Activated CD8-positive, alpha-beta memory T cell treated with anti-CD3 and anti-CD28 coated beads, Interleukin-2, amount 10 ng/mL, durations not matched to agents 7 days and 5 days (primary cell): ENCODE measurements around the gene GPC3. TPM values are rescaled to one million over a fixed set of nuclear protein-coding genes. Genes with fewer than 3 reads are reported as not detected.
"Not testable (repeated sequence)": the region's sequence is repeated elsewhere in the genome, so short reads cannot be mapped to it uniquely, and the experiment has no call there.

Experiments
- ATAC-seq: fragments of 150-1000 bp; cut with Tn5 transposase; one replicate; pipeline ENCODE4 v1.10.0; 2021; ENCODE audit warnings: moderate library complexity
- CTCF ChIA-PET: fragments of 350-600 bp; sonication (Branson Sonifier 250); formaldehyde crosslinking; loops from one replicate; lab custom pipeline; 2021; ENCODE audit warnings: antibody characterized with exemption; lab: Charles Lee
- DNase-seq: peaks from one replicate; pipeline ENCODE4 v3.0.0-alpha.2; 2020
- H3K27ac Mint-ChIP-seq: one replicate; pipeline ENCODE4 v1.8.0; 2021; ENCODE audit warnings: mild to moderate bottlenecking, mixed read lengths
- H3K27me3 Mint-ChIP-seq: one replicate; pipeline ENCODE4 v1.8.0; 2021; ENCODE audit warnings: mixed read lengths
- H3K36me3 Mint-ChIP-seq: one replicate; pipeline ENCODE4 v1.8.0; 2021; ENCODE audit warnings: mild to moderate bottlenecking, mixed read lengths
- H3K4me1 Mint-ChIP-seq: one replicate; pipeline ENCODE4 v1.8.0; 2021; ENCODE audit warnings: mixed read lengths
- H3K4me3 Mint-ChIP-seq: one replicate; pipeline ENCODE4 v1.8.0; 2021; ENCODE audit warnings: mild to moderate bottlenecking, moderate library complexity, mixed read lengths
- H3K9me3 Mint-ChIP-seq: one replicate; pipeline ENCODE4 v1.8.0; 2022; ENCODE audit warnings: low read depth, mixed read lengths
- total RNA-seq, 2 experiments: library from RNA; stranded (reverse); gene quantifications; one replicate each; pipeline ENCODE4 v1.2.3, GENCODE V29; 2021

The GPC3 gene
- total RNA-seq: not detected

DNA sequence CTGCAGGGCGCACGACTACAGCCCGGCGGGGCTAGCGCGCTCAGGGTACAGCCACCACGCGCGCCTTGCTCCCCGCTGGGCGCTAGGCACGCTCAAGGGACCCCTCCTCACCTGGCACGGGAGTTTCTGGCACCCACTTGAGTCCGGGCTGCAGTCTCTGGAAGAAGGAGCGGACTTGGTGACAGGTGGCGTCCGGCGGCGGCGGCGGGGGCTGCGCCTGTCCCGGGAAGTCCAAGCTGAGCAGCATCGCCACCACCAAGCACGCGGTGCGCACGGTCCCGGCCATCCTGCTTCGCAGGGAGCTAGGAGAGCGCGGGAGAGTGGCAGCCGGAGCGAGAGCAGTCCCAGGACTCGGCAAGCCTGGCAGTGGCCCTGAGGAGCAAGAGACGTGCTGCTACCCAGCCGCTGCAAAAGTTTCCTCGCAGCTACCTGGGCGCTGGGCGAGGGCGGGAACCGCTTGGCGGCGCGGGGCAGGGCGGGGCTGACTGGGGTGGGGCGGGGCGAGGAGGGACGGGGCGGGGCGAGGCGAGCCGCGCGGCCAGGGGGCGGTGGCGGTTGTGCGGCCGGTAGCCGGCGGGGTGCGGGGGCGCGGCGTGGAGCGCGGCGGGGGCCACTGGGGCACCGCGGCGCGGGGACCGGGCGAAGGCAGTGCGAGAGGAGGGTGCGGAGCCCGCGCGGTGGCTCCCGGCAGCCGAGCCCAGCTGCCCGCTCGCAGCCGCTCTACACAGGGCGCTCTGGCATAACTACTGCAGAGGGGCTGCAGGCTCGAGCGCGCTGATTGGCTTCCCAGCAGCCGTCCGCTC, at the start of gene GPC3:
TSS of gene GPC3 (minus strand) at position 431 of the 803 bp plus-strand sequence.
- CTCF ChIA-PET: interaction anchor here (1.0 kb wide), 1 partner anchor 160 kb away, joined by 3 read pairs; no protein-coding TSS in a partner anchor
- ATAC-seq: peak; percentile 89
- peaks cover 2% of the 10 kb centered on the region for H3K4me1 Mint-ChIP-seq

DNA sequence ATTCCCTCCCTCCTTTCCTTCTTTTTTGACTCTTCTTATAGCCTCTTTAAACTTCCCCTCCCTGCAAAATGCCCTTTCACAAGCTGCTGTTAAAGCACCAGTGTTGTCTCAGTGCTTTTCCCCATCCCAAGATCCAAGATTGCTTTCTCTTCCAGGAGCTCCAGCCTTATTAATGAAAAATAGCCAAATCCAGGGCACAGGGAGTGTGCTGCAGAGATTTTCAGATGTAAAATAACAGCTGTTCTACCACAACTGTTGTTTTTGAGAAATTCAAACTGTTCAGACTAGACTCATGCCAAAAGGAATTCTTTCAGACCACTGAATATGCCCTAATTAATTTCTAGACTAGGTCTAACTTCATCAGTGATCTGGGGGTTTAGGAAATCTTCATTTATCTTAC, 47.0 kb upstream of the GPC3 start:
- Mint-ChIP-seq H3K27me3 (no peaks in the 10 kb centered on the region), H3K4me3 (no peak overlapping the region), H3K9me3 (no peaks in the 10 kb centered on the region), H3K4me1 (no peaks in the 10 kb centered on the region), H3K27ac (no peak overlapping the region), H3K36me3 (no peaks in the 10 kb centered on the region)
- ATAC-seq: no peak
- CTCF ChIA-PET: interaction anchor here (0.7 kb wide), 1 partner anchor 126 kb away, joined by 4 read pairs; no protein-coding TSS in a partner anchor
- DNase-seq: no peak

More for the DNA sequence above, at the start of gene GPC3:
- Mint-ChIP-seq H3K9me3 (no peaks in the 10 kb centered on the region), H3K27me3 (peaks cover 48% of the 10 kb centered on the region), H3K36me3 (no peaks in the 10 kb centered on the region), H3K4me3 (peak within 1 kb of the TSS; percentile 40), H3K27ac (no peak within 1 kb of the TSS)
- peak; percentile 39 for DNase-seq

DNA sequence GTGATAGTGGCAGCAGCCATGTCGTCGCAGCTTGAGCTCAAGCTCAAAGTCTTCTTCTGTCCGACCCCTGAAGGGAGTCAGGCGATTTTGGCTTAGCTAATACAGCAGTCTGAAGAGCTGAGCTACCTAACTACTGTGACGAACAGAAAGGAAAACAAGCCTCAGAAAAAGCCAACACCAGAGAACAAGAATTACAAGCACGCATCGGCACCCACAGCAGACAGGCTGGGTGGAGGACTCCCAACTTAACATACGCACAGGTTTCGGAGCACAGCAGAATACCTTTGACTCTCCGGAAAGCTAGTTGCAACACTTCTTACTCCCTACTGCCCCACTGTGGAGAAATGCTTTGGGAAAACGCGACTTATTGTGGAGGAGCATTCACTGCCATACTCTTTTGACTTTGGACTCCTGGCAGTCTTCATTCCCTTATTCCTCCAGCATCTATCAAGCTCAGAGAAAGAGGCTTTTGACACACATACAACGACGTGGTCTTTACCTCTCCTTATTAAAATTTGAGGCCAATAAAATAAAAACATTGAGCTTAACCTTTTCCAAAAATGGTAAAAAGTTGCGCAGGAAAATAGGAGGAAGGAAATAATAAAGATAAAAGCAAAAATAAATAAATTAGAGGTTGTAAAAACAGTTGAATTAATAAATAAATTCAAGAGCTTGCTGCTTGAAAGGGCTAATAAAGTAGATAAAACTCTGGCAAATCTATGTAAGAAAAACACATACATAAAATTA, 41.3 kb upstream of the GPC3 start:
- no peak overlapping the region for H3K27ac Mint-ChIP-seq
- CTCF ChIA-PET: interaction anchor here (1.2 to 1.9 kb wide), 4 partner anchors 118 to 236 kb away, joined by 3 to 8 read pairs (median 4); no protein-coding TSS in a partner anchor
- H3K4me3 Mint-ChIP-seq: no peak overlapping the region
- DNase-seq: peak; percentile 40
- H3K9me3 Mint-ChIP-seq: no peaks in the 10 kb centered on the region
- no peaks in the 10 kb centered on the region for H3K27me3 Mint-ChIP-seq
- H3K36me3 Mint-ChIP-seq: no peaks in the 10 kb centered on the region
- no peaks in the 10 kb centered on the region for H3K4me1 Mint-ChIP-seq
- ATAC-seq: no peak

DNA sequence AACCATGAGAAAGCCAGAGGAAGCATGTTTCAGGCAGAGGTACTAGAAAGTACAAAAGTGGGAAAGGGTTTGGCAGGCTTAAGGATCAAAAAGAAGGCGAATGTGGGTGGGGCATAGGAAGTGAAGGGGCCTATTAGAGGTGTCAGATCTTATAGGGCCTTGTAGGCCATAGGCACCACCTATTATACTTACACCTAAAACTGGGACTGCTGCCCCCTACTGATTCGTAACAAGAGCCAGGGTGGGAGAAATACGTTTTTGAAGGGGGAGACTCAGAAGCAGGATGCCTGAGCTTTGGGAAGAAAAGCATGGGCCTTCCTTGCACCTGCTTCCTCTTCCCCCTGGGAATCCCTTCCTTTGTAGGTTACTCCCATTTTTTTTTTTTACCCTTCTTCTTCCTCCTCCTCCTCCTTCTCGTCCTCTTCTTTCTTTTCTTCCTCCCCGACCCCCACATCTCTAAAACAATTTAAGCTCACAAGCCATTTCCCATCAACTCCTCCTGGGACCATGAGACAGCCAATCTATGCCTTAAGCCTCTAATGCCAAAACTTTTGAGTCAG, 40.7 kb upstream of the GPC3 start:
- CTCF ChIA-PET: interaction anchor here (1.6 to 1.9 kb wide), 3 partner anchors 119 to 234 kb away, joined by 3 to 8 read pairs (median 4); no protein-coding TSS in a partner anchor
- Mint-ChIP-seq H3K27me3 (no peaks in the 10 kb centered on the region), H3K36me3 (no peaks in the 10 kb centered on the region), H3K4me1 (no peaks in the 10 kb centered on the region), H3K4me3 (no peak overlapping the region), H3K27ac (no peak overlapping the region), H3K9me3 (no peaks in the 10 kb centered on the region)
- ATAC-seq (no peak), DNase-seq (no peak)

DNA sequence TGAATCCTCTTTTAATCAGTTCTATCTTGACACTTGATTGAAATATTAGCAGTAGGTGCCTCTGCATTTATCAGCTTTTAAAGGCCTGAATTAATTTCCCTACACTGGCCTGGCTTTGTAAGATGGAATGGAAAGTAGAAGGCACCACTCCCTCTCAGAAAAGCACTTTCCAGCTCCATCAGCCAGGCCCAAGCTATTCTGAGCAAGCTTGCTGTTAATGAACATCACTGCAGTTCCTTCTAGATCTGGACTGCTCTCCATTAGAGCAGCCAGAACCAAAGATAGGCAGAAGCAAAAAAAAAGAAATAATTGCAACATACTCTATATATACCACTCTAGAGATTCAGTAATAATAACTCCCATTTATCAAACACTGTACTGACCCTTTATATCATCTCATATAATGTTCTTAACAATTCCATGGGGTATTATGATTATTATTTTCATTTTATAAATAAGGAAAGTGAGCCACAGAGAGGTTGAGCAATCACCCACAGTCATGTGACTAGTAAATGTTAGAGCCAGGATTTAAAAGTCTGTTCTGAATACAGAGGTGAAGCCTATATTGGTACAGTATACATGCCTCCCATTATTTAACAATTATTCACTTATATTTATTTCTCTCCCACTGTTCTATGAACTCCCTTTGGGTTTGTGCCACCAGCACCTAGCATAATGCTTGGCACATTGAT, 39.4 kb upstream of the GPC3 start:
- no peaks in the 10 kb centered on the region for H3K27me3 Mint-ChIP-seq
- DNase-seq: no peak
- no peaks in the 10 kb centered on the region for H3K36me3 Mint-ChIP-seq
- H3K9me3 Mint-ChIP-seq: no peaks in the 10 kb centered on the region
- no peak for ATAC-seq
- no peak overlapping the region for H3K4me3 Mint-ChIP-seq
- no peak overlapping the region for H3K27ac Mint-ChIP-seq
- H3K4me1 Mint-ChIP-seq: no peaks in the 10 kb centered on the region
- CTCF ChIA-PET: interaction anchor here (0.5 to 1.9 kb wide), 2 partner anchors 232 to 235 kb away, joined by 3 to 8 read pairs; no protein-coding TSS in a partner anchor

DNA sequence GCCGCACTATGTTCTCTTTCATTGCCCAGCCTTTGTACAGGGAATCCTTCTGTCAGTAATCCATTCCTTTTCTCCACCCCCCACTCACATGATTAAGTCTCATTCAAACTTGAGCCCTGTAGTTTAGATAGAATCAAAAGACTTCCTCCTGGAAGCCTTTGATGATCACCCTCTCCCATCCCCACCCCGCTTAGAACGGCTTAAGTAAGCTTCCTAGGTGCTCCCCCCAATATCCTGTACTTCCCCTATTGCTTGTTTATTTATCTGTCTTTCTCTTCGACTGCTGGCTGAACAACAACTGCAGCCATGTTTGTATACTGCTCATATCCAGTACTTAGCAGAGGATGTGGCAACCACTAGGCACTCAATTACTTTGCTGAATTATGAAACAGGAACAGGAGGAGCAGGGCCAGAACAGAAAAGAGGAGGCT, 38.5 kb upstream of the GPC3 start:
- Mint-ChIP-seq H3K27ac (no peak overlapping the region), H3K4me3 (no peak overlapping the region), H3K27me3 (no peaks in the 10 kb centered on the region), H3K9me3 (no peaks in the 10 kb centered on the region), H3K4me1 (no peaks in the 10 kb centered on the region), H3K36me3 (no peaks in the 10 kb centered on the region)
- ATAC-seq: no peak
- DNase-seq: no peak
- CTCF ChIA-PET: no interaction called here

DNA sequence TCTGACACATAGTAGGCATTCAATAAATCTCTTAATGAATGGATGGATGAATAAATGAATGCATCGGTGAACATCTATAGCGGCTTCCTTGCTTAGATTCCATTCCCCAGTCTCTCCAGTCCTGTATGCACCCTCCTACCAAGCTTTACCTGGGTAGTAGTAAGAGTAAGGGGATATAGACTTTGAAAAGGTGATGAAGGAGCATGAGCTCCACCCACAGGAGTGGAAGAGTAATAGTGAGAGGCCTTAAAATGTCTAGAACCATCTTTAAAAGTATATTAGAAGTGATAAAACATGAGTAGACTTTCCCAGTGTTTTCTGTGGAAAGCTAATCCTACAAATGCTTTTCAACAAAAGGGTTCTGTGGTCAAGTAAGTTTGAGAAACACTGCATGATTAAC, 35.5 kb upstream of the GPC3 start:
- Mint-ChIP-seq H3K4me3 (no peak overlapping the region), H3K9me3 (no peaks in the 10 kb centered on the region), H3K27ac (no peak overlapping the region), H3K36me3 (no peaks in the 10 kb centered on the region), H3K27me3 (peaks cover 2% of the 10 kb centered on the region), H3K4me1 (no peaks in the 10 kb centered on the region)
- DNase-seq (no peak), ATAC-seq (no peak)
- CTCF ChIA-PET: interaction anchor here (1.4 kb wide), 1 partner anchor 229 kb away, joined by 4 read pairs; no protein-coding TSS in a partner anchor

DNA sequence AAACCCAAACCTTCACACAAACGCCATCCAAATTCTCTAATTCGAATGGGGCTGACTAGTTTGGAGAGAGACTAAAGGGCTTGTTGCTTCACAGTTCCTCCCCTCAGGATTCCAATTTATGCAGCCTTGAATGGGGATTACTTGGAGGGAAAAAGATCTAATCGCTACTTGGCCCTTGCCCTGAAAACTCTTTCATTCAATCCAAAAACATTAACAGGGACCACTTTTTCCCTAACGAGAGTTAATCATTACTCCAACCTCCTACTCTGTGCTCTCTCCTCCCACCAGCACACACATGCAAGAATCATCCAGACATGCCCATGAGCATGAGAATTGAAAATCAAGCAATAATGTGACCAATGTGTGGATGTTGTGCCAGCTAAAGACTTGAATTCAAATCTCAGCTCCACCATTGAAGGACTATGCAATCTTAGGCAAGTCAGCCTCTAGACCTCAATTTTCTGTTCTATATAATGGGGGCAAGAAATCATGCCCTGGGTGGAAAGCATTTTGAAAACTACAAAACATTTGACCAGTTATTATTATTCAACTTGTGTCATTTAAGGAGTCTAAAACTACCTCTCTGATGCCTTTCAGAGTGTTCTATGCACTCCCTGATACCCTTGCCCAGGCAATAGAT, 34.3 kb upstream of the GPC3 start:
- H3K36me3 Mint-ChIP-seq: no peaks in the 10 kb centered on the region
- CTCF ChIA-PET: interaction anchor here (0.6 to 1.4 kb wide), 2 partner anchors 146 to 228 kb away, joined by 3 to 4 read pairs; no protein-coding TSS in a partner anchor

DNA sequence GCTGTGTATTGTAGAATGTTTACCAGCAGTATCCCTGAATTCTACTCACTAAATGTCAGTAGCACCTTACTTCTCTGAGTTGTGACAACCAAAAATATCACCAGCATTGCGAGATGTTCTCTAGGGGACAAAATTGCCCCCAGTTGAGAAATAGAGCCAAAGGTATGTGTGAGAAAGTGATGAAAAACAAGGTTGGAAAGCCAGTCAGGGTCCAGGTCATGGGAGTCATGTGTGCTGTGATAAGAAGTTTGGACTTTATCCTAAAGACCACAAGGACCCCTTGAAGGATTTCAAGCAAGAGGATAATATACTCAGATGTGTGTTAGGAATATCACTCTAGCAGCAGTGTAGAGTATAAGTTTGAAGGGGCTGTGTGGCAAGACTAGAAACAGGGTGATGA, 30.9 kb upstream of the GPC3 start:
- H3K9me3 Mint-ChIP-seq, H3K36me3 Mint-ChIP-seq, CTCF ChIA-PET, H3K4me1 Mint-ChIP-seq, DNase-seq, ATAC-seq, H3K4me3 Mint-ChIP-seq, H3K27ac Mint-ChIP-seq, H3K27me3 Mint-ChIP-seq: not testable (repeated sequence)

More for the DNA sequence above, 34.3 kb upstream of the GPC3 start:
- Mint-ChIP-seq H3K4me3 (no peak overlapping the region), H3K27me3 (peaks cover 2% of the 10 kb centered on the region), H3K9me3 (no peaks in the 10 kb centered on the region), H3K27ac (no peak overlapping the region), H3K4me1 (no peaks in the 10 kb centered on the region)
- DNase-seq (no peak), ATAC-seq (no peak)

DNA sequence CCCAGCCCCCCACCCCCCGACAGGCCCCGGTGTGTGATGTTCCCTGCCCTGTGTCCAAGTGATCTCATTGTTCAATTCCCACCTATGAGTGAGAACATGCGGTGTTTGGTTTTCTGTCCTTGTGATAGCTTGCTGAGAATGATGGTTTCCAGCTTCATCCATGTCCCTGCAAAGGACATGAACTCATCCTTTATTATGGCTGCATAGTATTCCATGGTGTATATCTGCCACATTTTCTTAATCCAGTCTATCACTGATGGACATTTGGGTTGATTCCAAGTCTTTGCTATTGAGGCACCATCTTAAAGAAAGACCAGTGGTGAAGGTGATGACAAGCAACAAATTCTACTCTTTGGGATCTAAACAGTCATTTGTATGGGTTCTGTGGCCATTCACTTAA, 30.1 kb upstream of the GPC3 start:
- DNase-seq, H3K27me3 Mint-ChIP-seq, H3K36me3 Mint-ChIP-seq, ATAC-seq, H3K27ac Mint-ChIP-seq, H3K4me3 Mint-ChIP-seq, H3K9me3 Mint-ChIP-seq, CTCF ChIA-PET, H3K4me1 Mint-ChIP-seq: not testable (repeated sequence)

DNA sequence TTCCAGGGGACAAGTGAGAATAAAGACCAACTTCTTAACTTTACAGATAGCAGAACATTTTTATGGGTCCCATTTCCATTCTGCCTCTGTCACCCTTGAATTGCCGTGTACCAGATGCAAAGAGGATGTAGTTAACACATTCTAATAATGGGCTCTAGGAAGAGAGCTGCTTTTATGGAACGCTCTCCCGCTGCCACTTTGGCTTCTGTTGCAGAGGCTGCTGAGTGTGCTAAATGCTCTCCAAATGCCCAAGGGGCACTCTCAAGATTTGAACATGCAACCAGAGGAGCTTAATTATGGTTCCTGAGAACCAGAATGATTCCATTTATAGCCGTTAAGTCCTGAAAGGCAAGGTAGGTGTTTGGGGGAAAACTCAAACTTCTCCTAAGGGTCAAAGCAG, 28.1 kb upstream of the GPC3 start:
- Mint-ChIP-seq H3K27ac (no peak overlapping the region), H3K27me3 (peaks cover 2% of the 10 kb centered on the region), H3K4me3 (no peak overlapping the region), H3K9me3 (no peaks in the 10 kb centered on the region), H3K36me3 (no peaks in the 10 kb centered on the region), H3K4me1 (no peaks in the 10 kb centered on the region)
- CTCF ChIA-PET: no interaction called here
- no peak for DNase-seq
- no peak for ATAC-seq

DNA sequence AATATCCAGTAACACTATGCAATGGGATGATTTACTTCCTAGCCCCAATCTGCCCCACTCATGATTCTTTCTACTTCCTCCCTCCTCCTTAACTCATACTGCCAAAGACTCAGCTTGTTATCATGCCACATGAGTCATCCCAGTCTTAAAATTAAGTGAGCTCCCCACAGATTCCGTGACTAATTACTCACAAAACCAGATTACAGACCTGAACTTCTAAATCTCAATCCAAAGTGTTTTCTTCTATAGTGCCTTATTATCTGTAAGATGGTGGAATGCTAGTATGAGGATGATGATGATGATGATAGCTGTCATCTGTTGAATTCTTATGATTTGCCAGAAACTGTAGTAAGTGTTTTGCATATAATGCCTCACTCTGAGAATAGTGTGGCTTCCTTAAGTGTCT, 27.7 kb upstream of the GPC3 start:
- H3K27me3 Mint-ChIP-seq: peaks cover 2% of the 10 kb centered on the region
- H3K4me3 Mint-ChIP-seq: no peak overlapping the region
- CTCF ChIA-PET: no interaction called here
- H3K9me3 Mint-ChIP-seq: no peaks in the 10 kb centered on the region
- H3K4me1 Mint-ChIP-seq: no peaks in the 10 kb centered on the region
- no peak overlapping the region for H3K27ac Mint-ChIP-seq
- no peaks in the 10 kb centered on the region for H3K36me3 Mint-ChIP-seq
- DNase-seq (no peak), ATAC-seq (peak; percentile 55)
